Measurements from ENCODE around the gene ZNF226.

The ZNF226 gene

DNA sequence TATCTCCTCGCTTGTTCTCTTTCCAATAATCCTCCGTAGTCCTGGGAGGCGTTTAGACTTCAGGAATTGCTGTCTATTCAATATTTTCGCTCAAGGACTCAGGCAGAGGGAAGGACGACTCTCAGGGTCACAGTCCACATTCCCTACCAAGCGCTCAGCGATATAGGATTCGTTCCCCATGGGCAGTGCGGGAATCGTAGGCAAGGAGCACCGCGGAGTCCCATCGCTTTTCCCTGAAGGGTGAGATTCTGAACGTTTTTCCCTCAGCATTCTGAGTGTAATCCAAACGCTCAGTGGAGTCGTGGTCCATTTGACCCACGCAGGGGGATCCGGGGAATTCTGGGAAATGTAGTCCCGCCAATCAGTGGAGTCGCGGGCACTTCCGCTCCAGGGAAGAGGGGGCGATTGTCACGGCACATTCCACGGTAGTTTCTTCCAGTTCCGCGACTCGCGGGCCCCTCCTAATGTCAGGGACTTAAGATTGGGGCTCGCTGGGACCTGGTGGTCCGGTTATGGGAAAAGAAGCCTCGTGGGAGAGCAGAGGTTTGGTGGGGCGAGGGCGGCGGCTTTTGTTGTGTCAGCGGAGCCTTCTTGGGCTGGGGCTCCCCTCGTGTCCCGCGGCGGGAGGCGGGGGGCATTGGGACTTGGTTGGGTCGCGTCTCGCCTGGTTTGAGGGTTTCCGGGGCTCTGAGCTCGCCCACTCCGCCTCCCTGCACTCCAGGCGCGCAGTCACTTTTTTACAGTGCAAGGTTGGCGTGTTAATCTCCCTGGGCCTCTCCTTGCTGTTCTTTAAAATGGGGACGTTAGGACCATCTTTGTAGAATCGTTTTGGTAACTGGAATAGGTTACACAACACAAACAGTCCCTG, 23.5 kb upstream of the ZNF226 start, which contains the start of gene ZNF234:
Gene ZNF234 (plus strand): TSS at position 364 of the 868 bp plus-strand sequence. CDS start 3,079 bp downstream, outside the sequence.
- TF ChIP-seq TOX (CRISPR knock-in tag; IDR thresholded peaks at IDR 0.05; ENCODE audit: borderline replicate concordance) (no peak), ZC3H10 (CRISPR knock-in tag; IDR thresholded peaks at IDR 0.05) (no peak), PPARA (CRISPR knock-in tag; IDR thresholded peaks at IDR 0.05; ENCODE audit: borderline replicate concordance) (no peak), CSDC2 (CRISPR knock-in tag; IDR thresholded peaks at IDR 0.05) (no peak)
- TF ChIP-seq, protein P1, sequence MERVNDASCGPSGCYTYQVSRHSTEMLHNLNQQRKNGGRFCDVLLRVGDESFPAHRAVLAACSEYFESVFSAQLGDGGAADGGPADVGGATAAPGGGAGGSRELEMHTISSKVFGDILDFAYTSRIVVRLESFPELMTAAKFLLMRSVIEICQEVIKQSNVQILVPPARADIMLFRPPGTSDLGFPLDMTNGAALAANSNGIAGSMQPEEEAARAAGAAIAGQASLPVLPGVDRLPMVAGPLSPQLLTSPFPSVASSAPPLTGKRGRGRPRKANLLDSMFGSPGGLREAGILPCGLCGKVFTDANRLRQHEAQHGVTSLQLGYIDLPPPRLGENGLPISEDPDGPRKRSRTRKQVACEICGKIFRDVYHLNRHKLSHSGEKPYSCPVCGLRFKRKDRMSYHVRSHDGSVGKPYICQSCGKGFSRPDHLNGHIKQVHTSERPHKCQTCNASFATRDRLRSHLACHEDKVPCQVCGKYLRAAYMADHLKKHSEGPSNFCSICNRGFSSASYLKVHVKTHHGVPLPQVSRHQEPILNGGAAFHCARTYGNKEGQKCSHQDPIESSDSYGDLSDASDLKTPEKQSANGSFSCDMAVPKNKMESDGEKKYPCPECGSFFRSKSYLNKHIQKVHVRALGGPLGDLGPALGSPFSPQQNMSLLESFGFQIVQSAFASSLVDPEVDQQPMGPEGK (CRISPR knock-in tag; IDR thresholded peaks at IDR 0.05; ENCODE audit: borderline replicate concordance): no peak
- TF ChIP-seq, protein P2, sequence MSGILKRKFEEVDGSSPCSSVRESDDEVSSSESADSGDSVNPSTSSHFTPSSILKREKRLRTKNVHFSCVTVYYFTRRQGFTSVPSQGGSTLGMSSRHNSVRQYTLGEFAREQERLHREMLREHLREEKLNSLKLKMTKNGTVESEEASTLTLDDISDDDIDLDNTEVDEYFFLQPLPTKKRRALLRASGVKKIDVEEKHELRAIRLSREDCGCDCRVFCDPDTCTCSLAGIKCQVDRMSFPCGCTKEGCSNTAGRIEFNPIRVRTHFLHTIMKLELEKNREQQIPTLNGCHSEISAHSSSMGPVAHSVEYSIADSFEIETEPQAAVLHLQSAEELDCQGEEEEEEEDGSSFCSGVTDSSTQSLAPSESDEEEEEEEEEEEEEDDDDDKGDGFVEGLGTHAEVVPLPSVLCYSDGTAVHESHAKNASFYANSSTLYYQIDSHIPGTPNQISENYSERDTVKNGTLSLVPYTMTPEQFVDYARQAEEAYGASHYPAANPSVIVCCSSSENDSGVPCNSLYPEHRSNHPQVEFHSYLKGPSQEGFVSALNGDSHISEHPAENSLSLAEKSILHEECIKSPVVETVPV (CRISPR knock-in tag; IDR thresholded peaks at IDR 0.05): no peak
- TF ChIP-seq, protein P3, sequence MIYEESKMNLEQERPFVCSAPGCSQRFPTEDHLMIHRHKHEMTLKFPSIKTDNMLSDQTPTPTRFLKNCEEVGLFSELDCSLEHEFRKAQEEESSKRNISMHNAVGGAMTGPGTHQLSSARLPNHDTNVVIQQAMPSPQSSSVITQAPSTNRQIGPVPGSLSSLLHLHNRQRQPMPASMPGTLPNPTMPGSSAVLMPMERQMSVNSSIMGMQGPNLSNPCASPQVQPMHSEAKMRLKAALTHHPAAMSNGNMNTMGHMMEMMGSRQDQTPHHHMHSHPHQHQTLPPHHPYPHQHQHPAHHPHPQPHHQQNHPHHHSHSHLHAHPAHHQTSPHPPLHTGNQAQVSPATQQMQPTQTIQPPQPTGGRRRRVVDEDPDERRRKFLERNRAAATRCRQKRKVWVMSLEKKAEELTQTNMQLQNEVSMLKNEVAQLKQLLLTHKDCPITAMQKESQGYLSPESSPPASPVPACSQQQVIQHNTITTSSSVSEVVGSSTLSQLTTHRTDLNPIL (CRISPR knock-in tag; IDR thresholded peaks at IDR 0.05; ENCODE audit: low read depth): no peak
- ATAC-seq: peak; percentile 97

GRCh38 chr19:44142059-44142433, 22.9 kb upstream of the ZNF226 start:
- peak; percentile 48 for ATAC-seq
- TF ChIP-seq RARB (CRISPR knock-in tag; IDR thresholded peaks at IDR 0.05) (no peak), ZNF70 (CRISPR knock-in tag; IDR thresholded peaks at IDR 0.05) (no peak), ARNTL (CRISPR knock-in tag; IDR thresholded peaks at IDR 0.05; ENCODE audit: borderline replicate concordance, low read depth) (no peak), ZC3H10 (CRISPR knock-in tag; IDR thresholded peaks at IDR 0.05) (no peak), GLIS3 (CRISPR knock-in tag; IDR thresholded peaks at IDR 0.05) (no peak), PPARA (CRISPR knock-in tag; IDR thresholded peaks at IDR 0.05; ENCODE audit: borderline replicate concordance) (no peak), CSDC2 (CRISPR knock-in tag; IDR thresholded peaks at IDR 0.05) (no peak), ZNF8 (CRISPR knock-in tag; IDR thresholded peaks at IDR 0.05) (no peak), TOX (CRISPR knock-in tag; IDR thresholded peaks at IDR 0.05; ENCODE audit: borderline replicate concordance) (no peak), ZFP30 (CRISPR knock-in tag; IDR thresholded peaks at IDR 0.05) (no peak), SNAI2 (CRISPR knock-in tag; IDR thresholded peaks at IDR 0.05) (no peak)

DNA sequence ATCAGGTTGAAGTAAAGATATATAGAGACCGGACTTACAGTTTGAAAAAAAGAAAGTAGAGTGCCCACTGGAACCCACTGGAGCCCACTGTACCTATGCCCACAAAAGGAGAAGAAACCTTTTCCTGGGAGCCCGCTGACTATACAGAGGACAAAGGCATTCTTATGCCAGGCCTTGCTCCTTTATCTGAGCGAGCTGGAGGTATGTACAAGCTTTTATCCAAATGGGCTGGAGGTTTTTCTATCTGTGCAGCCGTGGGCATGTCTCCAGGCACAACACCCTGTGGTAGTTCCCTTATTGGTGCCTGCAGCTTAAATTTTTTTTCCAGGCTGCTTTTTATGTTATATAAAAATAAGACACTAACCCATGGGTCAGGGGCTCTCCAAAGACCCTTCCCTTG, 15.1 kb upstream of the ZNF226 start:
- no peak for ATAC-seq
- TF ChIP-seq RARB (CRISPR knock-in tag; IDR thresholded peaks at IDR 0.05): no peak
- no peak for TF ChIP-seq PPARA (CRISPR knock-in tag; IDR thresholded peaks at IDR 0.05; ENCODE audit: borderline replicate concordance)
- no peak for TF ChIP-seq ZC3H10 (CRISPR knock-in tag; IDR thresholded peaks at IDR 0.05)
- TF ChIP-seq CSDC2 (CRISPR knock-in tag; IDR thresholded peaks at IDR 0.05): no peak
- no peak for TF ChIP-seq ZFP3 (CRISPR knock-in tag; IDR thresholded peaks at IDR 0.05)
- TF ChIP-seq POU6F1 (CRISPR knock-in tag; IDR thresholded peaks at IDR 0.05; ENCODE audit: borderline replicate concordance, low read depth): no peak
- TF ChIP-seq TOX (CRISPR knock-in tag; IDR thresholded peaks at IDR 0.05; ENCODE audit: borderline replicate concordance): no peak
- TF ChIP-seq ESRRG (CRISPR knock-in tag; IDR thresholded peaks at IDR 0.05): no peak
- no peak for TF ChIP-seq GLIS3 (CRISPR knock-in tag; IDR thresholded peaks at IDR 0.05)
- no peak for TF ChIP-seq ZFP30 (CRISPR knock-in tag; IDR thresholded peaks at IDR 0.05)
- TF ChIP-seq BACH2 (CRISPR knock-in tag; IDR thresholded peaks at IDR 0.05; ENCODE audit: borderline replicate concordance): no peak
- TF ChIP-seq SNAI2 (CRISPR knock-in tag; IDR thresholded peaks at IDR 0.05): no peak
- TF ChIP-seq ZNF8 (CRISPR knock-in tag; IDR thresholded peaks at IDR 0.05): no peak
- no peak for TF ChIP-seq ZNF565 (CRISPR knock-in tag; conservative IDR thresholded peaks at IDR 0.05; ENCODE audit: low read depth)
- no peak for TF ChIP-seq OSR1 (CRISPR knock-in tag; IDR thresholded peaks at IDR 0.05)
- TF ChIP-seq, protein P1 (CRISPR knock-in tag; IDR thresholded peaks at IDR 0.05; ENCODE audit: borderline replicate concordance): no peak
